CD4-positive, alpha-beta T cell treated with Interleukin-12 subunit alpha and Interleukin-12 subunit beta, for 1 hour (primary cell): ENCODE results near the gene DPT.

Experiments
- DNase-seq: peaks from one replicate; pipeline ENCODE4 v3.0.0-alpha.2; 2020

Gene DPT

DNA sequence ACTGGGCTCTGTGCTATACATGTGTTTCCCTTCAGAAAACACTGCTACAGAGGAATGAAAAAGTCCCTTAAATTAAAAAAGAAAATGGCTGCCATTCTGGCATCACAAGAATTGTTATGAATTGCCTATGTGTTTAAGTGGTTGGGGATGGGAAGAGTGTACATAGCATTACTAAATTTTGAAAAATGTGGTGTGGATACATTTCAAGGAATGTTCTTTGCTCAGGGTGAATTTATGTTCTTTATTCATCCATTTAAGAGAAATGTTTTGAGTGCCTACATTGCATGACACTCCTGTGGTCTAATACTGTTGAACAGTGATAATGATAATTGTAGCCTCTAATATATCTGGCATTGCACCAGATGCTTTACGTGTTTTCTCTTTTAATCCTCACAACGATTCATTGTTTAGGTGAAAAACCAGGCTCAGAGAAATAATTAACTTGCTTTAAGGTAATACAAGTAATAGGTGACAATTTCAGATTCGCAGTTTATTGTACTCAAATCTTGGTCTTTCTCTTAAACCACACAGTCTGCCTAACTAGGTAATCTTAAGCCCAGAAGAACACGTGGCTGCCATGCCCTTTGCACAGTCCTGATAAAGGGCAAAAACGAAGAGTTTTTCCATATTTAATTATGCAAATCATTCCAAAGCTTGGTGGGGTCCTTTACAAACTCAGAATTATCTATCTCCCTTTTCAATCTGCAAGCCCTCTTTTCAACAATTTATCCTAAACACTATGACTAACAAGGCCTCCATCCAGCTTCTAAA is 31.5 kb downstream of the DPT start:
- no peak for DNase-seq

DNA sequence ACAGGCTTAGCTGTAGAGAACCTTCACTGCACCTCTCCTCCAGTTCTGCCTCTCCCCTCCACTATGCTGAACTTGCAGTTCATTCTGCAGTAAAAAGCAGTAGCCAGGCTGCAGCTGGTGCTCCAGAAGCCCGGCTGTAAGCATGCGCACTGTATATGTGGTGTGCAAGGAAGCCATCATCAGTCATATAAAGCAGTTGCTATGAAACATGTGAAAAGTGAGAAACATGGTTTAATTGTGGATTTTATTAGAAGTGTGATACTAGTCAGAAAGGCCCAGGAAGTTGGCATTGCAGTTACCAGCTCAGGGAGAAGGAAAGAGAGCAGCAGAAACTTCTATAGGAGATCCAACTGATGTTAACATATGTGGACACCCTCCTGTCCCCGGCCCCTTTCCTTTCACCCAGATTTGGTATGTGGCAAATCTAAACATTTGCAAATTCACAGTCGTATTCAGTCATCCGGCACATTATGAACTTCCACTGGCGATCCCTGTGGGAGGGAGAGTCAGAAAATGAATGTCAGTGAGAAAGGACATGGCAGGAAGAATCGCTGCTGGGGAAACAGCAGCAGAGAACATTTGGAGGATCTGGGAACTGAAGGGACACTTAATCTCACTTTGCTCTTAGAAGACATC is 32.8 kb downstream of the DPT start:
- DNase-seq = no peak

DNA sequence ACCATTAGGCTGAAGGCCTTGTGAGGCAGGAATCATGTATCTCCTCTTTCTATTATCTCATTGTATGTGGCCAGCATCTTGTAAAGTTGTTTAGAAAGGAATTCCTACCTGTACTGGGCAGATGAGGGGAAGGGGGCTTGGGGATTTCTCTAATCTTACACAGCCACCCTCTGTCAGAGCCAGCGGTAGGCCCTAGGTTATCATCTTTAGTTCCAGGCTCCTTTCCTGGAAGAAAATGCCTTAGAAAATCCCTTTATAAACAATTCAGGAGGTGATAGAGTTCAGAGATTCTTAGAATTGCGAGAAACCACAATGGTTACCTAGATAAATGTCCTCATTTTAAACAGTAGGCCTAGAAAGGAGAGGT is 35.2 kb downstream of the DPT start:
- no peak for DNase-seq

DNA sequence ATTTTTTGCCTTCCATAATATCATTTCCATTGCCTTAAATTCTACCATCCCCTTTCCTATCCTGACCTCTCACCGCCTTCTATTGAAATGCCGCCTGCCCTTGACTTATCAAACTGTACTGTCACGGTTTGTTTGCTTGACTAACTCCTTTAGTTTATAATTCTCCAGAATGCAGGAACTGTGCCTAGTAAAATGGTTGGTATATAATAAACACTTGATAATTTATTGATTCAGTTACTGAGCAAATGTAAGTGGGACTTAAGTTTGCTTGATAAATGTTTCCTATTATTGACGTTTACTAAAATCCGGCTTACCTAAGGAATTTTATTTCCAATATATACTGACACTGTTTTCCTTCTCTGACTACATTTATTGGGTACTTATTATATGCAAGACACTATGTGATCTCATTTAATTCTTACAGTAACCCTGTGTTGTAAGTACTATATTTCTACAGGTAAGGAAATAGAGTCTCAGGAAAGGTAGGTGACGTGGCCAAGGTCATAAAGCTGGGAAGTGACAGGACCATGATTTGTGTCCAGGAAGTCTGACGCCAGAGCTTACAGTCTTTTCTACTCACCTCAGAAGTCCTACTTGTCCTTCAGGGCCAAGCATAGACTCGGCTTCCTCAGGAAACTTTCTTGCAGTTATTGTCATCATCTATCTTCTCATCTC is 35.7 kb downstream of the DPT start:
- DNase-seq = no peak

DNA sequence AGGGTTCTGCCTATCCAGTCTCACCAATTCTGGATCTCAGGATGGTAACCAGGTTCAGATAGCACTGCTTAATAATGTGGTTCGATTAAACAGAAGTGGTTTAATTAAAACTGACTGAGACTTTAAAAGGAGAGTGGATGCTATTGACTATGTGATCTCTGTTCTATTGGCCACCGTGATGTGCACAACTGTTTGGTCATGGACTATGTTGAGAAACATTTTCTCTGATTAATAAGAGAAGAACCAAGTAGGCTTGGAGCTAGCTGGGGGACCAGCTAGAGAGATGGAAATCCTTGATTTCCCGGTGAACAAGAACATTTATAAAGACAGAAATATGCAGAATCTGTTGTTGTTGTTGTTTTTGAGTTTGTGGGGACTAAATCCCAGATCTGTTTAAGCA is 36.5 kb downstream of the DPT start:
- no peak for DNase-seq

DNA sequence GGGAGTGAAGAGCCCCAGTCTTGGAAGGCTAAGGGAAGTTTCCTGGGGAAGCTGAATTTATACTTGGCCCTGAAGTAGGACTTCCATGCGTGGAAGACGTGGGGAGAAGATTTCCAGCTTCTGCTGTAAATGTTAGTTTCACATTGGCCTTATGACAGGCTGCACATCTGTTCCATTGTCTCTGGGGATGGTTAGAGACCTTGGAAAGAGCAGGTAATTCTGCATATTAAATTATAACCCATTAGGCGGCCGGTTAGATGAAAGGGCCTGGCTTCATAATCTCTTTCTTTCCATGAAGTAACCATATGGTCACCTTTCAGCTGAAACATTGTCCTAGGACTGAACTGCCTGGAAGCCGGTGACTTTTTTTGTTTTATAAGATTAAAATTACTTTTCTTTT is 37.5 kb downstream of the DPT start:
- no peak for DNase-seq

DNA sequence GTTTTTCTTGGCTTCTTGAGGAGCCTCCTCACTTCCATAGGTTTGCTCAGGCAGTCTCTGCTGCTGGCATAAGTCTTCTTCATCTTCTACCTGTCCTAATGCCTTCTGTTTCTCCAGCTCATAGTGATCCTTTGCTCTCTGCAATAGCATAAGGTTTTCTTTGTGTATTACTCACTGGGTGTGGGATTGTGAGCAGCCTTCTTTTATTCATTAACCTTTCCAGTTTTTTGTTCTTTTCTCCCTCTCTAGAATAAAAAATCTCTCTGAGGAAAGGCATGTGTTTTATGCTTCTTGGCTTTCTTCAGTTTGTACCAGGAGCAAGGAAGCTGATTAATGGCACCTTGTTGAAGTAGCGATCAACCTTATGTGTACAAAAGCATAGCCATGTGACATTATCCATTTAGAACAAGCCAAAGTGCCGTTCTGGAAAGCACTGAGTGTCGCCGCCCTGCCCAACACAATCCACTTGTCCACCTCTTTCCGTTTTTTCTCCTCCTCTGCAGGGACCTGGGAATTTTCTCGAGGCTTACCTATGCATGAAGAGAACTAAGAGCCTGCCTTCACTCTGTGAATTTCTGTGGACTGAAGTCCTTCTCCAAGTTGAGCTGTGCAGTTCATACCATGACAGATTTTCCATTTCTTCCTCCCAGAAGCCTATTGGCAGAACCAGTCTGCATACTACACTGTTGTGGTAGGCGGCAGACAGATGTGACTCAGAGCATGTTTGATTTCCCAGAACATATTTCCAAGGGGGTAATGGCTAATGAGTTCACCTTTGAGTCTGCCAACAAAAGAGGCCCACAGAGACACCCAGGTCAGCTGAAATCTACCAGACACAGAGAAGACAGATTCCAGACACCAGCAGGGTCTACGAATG is 39.0 kb downstream of the DPT start:
- DNase-seq = no peak

DNA sequence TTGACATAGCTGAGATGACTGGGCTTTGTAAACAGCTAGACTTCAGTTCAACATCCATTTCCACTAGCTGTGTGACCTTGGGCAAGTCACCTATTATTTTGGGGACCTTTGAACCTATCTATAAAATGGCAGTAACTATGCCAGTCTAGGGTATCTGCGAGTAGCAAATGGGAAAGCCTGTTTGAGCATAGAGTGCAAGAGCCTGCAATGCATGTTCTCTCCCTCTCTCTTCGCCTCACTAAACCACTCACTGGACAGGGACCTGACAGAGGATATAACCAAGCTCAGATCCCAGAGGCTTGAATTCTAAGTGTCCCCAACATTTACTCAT is 39.7 kb downstream of the DPT start:
- no peak for DNase-seq

DNA sequence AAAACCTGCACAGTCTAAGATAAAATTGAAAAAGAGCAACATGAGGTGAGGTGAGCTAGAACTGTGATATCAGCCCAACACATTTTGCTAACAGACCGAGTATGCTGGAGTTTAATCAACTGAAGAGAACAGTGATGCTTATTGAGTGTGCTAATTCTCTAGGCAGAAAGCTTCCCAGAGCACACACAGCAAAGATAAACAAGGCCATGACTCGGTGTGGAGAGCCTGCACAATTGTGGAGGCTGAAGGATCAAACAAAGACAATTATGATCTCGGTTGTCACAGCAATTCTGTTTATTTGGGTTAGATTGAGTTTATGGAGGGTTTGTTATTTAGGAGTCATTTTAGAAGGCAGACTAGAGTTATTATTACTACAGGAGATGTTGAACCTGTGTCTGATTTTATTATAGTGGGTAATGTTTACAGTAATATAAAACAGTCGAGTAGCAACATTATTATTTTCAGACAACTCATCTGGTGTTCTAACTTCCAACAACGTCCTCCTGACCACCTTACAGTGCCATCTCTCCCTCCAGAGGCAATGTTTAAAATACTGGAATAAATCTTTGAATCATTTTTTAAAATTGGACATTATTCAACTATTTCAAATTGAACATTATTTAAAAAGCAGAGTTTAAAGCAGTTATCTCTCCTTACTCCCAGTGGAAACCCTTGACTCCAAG is 40.2 kb downstream of the DPT start:
- no peak for DNase-seq

DNA sequence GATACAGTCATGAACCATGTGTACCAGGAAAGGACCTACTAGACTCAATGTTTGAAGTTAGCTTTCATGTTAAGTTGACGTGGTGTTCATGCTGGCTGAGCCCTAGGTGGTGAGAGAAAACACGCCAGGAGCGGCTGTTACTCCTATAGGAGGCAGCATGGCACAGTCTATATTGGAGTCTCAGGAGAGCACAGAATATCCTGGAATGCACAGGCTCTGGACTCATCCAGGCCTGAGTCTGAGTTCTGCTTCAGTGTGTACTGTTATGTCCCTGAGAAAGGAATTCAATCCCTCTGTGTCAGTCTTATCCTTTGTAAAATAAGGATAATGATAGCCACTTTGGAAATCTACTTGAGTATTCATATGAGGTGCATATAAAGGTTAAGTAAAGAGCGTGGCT is 41.2 kb downstream of the DPT start:
- no peak for DNase-seq

DNA sequence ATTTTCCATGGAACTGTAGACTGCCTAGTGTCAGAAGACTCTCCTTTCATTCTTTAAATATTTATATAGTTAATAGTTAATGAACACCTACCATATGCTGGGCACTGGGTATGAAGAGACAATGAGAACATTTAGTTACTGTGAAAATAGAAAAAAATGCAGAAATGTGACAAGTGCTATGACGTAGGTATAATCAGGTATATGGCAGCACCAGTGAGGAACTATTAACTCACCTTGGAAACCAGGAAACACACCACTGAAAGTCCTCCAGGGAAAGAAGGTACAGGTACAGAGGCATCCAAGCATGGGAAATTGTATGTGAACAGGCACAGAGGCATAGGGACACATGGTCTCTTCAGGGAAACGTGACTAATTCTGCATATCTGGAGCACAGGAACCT is 42.3 kb downstream of the DPT start:
- DNase-seq = no peak

DNA sequence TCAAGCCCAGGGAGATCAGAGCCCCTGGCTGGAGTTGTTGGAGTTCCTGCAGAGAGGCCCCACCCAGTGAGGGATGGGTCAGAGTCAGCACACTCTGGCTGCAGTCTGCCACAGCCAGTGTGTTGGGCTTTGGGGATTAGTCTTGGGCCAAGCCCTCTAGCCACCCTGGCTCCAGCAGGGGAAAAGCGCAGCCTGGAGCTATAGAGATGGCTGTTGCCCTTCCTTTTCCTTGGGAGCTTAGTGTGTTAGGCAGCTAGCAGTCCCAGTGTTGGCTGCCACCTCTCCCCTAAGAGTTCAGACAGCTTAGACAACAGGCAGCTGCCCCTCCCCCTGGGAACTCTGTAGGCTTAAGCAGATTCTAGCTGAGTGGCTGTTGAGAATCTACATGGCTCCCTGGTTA is 45.1 kb downstream of the DPT start:
- no peak for DNase-seq

DNA sequence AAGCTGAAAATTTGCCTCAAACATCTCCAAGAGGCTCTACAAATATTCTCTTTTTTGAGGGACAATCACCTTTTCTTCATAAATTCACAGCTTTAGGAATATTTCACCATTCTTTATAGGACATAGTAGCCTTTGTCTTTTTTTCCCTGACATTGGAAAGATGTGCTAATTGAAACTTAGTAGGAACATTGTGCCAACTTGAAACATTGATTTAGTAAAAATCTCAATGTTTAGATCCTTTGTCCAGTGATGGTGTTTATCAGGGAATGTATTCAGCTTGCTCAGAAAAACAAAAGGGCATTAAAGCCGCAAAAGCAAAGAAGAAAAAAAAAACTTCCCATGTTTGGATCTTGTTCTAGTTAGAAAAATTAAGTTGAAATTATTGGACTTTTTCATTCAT is 52.1 kb downstream of the DPT start:
- no peak for DNase-seq

DNA sequence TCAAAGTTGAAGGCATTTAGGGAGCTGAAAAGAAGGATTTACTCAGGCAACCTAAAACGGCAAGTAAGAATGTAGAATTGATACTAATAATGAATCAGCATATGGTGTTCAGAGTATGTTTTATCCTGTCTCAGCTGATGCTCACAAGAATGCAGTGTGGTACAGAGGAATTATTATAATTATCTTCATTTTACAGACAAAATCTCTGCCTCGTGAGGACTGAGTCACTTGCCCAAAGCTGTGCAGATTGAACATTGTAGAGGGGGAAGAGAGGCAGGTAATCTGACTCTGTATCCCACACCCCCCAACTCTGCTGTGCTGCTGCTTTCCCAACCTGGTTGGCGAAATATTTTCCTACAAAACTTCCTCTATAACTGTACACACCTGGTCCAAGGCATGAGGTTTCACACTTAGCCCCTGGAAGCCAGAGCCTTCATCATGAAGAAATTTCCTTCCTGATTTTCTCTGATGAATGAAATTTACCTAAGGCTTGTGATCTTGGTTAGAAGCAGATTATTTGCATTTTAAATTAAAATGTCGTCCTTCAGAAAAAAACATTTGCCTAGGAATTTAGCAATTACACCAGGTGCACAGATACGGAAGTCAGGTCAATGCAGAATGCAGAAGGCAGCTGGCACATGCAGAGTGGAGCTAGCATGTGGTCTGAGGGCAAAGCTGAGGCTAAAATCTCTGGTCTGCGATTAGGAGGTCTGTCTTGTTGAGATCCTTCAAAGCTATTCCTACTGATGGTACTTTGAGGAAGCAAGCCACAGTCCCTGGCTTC is 52.8 kb downstream of the DPT start:
- DNase-seq = no peak

DNA sequence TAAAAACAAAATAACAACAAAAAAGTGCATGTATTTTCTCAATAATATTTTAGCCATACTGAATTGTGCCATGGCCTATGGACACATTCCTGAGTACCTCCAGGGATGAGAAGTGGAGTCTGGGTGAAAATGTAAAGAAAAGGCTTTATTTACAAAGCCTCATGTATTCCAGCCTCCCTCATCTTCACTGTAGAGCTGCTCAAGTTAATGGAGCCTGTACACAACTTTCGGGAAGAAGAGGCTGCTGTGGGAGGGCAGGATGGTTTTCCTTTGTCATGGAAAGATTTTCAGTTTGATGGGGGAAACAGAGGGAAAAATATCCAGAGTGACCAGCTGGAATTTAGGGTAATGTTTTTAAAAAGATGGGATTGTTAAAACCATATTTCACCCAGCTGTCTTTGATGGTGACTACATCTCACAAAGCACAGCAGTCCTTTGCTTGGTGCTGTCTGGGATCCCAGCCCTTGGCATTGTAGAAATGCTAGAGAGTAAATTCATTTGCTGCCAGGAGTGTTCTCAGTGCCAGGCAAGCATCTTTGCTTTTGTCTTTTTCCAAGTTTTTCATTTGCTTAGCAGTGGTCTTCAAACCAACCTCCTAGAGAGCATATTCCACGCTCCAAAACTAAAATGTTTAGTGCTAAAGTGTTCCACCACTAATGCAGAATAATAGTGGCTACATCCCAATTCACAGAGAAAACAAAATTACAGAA is 54.9 kb downstream of the DPT start:
- no peak for DNase-seq

DNA sequence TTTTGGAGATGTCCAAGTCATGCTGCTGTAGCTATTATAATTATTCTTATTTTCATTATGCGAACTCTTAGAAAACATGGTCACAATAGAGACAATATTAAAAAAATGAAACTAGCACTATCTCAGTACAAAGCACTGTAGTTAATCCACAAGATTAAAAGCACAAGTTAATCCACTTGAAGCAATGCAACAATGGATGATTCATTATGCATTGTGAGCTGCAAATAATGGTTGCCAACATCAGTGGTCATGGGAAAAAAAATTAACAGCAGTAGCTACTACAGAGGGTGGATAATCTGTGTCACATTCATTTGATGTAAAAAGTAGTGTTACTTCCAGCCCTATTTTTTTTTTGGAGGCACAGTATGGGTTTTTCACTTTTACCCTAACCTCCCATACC is 56.7 kb downstream of the DPT start:
- DNase-seq = no peak

DNA sequence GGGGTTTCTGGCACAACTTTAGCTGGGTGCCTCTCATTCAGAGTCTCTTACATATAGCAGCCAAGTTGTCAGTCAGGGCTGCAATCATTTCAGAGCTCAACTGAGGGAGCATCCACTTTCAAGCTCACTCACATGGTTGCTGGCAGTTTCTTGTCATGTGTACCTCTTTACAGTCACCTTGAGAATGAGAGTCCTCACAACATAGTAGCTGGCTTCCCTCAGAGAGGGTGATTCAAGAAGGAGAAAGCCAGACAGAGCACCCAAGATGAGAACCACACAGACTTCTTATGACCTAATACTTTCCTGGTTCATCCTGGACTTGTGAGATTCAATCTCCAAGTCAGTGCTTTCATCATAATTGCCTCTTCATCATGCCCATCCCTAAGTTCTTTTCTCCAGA is 57.2 kb downstream of the DPT start:
- DNase-seq = no peak

DNA sequence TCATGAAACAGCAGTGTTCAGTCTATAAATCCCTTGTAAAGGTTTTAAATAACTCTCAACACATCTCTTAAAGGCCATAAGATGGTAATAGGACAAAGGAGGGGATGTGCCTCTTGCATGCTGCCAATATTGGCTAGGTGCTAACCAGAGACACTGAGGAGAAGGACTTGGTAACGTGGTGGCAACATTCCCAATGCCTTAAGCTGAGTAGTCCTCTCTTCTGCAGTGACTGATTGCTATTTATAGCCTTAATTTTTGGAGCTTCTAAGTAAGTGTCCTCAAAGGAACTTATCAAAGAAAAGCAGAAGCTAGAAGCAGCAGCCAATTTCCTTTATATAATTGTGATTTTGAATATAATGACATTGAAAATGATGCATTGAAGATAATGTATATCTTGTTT is 63.0 kb downstream of the DPT start:
- DNase-seq = no peak

DNA sequence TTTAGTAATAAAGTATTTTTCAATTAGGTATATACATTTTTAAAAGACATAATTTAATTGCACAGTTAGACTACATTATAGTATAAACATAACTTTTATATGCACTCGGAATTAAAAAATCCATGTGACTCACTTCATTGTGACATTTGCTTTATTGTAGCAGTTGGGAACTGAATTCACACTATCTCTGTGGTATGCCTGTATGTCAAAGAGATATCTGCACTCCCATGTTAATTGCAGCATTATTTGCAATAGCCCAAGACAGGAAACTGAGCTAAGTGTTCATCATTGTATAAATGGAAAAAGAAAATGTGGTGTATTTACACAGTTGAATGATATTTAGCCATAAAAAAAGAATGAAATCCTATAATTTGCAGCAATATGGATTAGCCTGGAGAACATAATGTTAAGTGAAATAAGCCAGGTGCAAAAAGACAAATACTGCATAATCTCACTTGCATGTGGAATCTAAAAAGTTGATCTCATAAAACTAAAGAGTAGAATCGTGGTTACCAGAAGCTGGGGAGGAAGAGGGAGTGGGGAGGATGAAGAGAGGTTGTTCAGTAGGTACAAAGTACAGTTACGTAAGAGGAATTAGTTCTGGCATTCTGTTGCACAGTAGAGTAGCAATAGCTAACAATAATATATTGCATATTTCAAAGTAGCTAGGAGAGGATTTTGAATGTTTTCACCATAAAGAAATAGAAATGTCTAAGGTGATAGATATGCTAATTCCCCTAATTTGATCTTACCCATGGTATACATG is 64.8 kb downstream of the DPT start:
- DNase-seq = no peak

DNA sequence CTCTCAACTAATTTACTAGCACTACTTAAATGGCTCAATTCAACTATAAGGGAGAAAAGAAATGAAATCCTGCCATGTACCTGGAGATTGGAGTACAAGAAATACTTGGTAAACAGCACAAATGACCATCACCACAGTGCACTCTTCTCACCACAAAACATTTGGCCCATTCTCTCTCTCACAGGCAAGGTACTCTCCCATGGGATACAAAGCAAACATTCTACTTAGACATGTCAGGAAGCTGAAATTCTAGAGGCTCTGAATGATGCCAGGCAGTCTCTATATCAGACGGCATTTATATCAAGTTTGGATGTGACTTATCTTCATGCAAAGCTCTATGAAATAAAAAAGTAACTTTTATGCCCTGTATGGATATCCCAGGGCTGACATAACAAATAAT is 72.5 kb downstream of the DPT start:
- no peak for DNase-seq
